T1000 (cell line): ENCODE results near the gene KCNG2.
"Not testable (repeated sequence)": the region's sequence is repeated elsewhere in the genome, so short reads cannot be mapped to it uniquely, and the experiment has no call there.

Experiments used
- DNase-seq: peaks from one replicate; lab custom pipeline; 2025; ENCODE audit warnings: mixed read lengths; lab: John Stamatoyannopoulos, UW

KCNG2 gene

GRCh38 chr18:79871026-79871390, 73.3 kb downstream of the KCNG2 start:
- DNase-seq, result no peak

GRCh38 chr18:79871481-79872091, 73.8 kb downstream of the KCNG2 start:
- DNase-seq, result no peak

GRCh38 chr18:79872527-79873444, 75.0 kb downstream of the KCNG2 start:
- DNase-seq, result no peak

DNA sequence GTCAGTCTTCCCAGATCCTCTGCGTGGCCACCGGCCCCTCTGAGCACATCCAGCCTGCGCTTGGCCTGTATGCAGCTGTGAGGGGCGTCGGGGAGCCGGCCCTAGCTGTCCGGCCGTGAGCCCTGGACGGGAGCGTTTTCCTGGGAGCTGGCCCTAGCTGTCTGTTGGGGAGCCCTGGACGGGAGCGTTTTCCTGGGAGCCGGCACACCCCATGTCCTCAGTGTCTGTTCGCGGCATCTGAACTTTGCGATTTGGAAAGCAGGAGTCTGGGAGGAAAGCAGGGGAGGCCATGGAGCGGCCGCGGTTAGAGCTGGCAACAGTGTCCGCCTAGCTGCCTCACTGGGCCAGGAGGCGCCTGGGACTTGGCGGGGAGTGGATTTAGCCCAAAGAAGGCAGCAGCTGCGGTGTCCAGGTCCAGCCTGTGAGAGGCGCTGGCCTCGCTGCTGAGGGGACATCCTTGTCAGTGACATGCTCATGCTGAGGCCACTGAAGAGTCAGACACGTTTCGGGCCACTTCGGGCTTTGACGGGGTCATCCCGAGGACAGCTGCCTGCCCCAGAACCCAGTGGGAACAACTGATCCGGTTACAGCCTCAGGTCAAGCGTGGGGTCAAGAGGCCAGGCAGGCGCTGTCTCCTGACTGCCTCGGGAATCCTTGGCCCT, 75.8 kb downstream of the KCNG2 start:
- no peak for DNase-seq

GRCh38 chr18:79874553-79875530, 77.1 kb downstream of the KCNG2 start:
- no peak for DNase-seq

GRCh38 chr18:79875531-79875919, 77.8 kb downstream of the KCNG2 start:
- DNase-seq, result no peak

DNA sequence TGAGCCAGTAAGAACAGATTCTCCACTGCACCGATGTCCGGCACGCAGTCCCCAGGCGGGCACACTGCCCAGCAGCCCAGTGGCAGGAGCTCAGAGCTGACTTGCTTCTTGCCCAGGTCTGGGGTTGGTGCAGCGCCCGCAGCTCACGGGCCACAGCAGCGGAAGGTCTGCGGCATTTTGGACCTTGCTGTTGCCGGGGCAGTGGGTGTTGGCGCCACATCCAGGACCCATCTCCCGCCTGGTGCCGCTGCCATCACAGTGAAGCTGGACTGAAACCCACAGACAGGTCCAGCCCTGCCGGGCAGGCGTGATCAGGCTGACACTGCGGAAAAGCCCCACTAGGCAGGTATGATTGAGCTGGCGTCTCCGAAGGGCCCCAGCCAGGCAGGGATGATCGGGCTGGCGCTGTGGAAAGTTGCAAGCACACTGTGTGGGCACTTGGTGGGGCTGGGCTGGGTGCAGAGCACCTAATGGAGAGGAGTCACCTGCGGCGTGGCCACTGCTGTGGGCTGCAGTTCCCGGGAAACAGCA, 78.3 kb downstream of the KCNG2 start:
- no peak for DNase-seq

DNA sequence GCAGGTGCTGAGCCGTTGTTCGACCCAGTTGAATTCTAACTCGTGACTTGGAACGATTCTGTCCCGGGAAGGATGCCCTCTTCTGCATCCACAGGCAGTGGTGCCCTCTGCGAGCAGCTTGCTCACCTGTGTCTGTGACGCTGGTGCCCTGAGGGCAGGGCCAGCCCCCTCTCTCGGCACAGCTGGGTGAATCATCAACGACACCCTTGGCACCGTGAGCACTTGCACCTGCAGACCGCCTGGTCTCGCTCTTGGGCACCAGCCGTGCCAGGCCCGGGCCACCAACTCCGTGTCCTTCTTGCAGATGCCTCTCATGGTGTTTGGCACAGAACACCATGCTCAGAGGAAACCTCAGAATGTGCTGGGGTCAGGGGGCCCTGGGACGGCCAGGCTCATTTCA, 78.8 kb downstream of the KCNG2 start:
- DNase-seq, result no peak

GRCh38 chr18:79877163-79878091, 79.7 kb downstream of the KCNG2 start:
- DNase-seq, result no peak

- not testable (repeated sequence) for DNase-seq
These were observed 80.5 kb downstream of the KCNG2 start for GRCh38 chr18:79878246-79878645.

GRCh38 chr18:79878741-79879378, 81.1 kb downstream of the KCNG2 start:
- no peak for DNase-seq

- no peak for DNase-seq
These were observed 81.8 kb downstream of the KCNG2 start for GRCh38 chr18:79879566-79879965.

GRCh38 chr18:79881695-79882094, 84.0 kb downstream of the KCNG2 start:
- DNase-seq, result no peak

DNA sequence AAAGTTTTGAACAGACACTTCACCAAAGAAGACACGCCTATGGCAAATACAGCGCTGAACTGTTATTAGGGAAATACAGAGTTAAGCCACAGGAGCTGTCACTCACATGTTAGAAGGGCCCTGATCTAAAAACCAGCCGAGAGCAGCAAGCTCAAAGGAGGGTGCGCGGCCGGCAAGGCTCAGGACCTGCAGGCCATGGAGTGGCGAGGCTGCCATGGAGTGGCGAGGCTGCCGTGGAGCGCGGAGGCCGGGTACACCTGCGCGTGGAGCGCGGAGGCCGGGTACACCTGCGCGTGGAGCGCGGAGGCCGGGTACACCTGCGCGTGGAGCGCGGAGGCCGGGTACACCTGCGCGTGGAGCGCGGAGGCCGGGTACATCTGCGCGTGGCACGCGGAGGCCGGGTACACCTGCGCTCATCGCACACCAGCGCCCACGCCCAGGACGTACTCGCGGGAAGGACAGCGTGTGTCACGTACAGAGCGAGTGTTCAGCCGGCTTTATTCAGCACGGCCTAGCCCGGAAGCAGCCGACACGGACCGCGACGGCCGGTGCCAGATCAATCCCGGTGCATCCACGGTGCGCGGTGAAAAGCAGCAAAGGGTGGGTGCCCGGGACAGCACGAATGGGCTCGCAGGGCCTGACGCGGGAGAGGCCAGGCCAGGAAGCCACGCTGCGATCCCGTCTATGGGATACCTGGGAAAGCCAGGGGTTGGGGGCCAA, 84.9 kb downstream of the KCNG2 start:
- no peak for DNase-seq

- DNase-seq, result no peak
These were observed 85.9 kb downstream of the KCNG2 start for GRCh38 chr18:79883461-79884293.

- no peak for DNase-seq
These were observed 86.7 kb downstream of the KCNG2 start for GRCh38 chr18:79884294-79884962.

- no peak for DNase-seq
These were observed 87.4 kb downstream of the KCNG2 start for GRCh38 chr18:79884963-79885728.
